ENCODE results near the gene GUCY2C. TPM values are rescaled to one million over a fixed set of nuclear protein-coding genes. Genes with fewer than 3 reads are reported as not detected.

The GUCY2C gene
- total RNA-seq, 3 donors from 2014 or later: 33.2 to 94.8 (median 73.8) TPM

DNA sequence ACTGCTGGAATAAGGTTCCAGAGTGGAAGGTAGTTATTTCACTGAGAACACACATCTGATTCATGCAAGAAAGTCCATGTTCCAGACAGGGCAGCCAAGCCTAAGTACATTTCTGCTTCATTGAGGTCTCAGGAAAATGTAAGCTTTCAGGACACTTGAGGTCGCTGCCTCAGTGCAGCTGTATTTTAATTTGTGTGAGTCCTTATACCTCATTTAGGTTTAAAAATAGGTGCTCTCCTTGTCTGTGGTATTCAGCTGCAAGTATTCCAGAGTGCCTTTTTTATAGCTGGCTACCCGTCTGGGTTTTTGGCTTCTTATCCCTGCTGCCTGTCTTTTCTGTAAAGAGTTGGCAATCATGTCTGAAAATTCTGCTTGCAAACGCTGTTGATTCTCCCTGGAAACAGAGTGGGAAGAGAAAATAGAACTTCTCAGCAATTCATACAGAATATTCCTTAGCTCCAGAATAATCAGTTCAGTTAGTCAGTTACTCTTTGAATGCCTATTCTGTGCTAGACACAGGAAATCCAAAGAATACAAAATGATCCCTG, 83.4 kb downstream of the GUCY2C start:
- no peak overlapping the region for H3K4me3 ChIP-seq
- H3K9me3 ChIP-seq: peaks cover 11% of the 10 kb centered on the region
- H3K4me1 ChIP-seq (ENCODE audit: low read depth): no peaks in the 10 kb centered on the region
- ATAC-seq (no peak), DNase-seq (no peak)
- no peaks in the 10 kb centered on the region for H3K36me3 ChIP-seq (ENCODE audit: low read depth)
- intact Hi-C loops (cut with DNase I, micrococcal nuclease): loop anchor here (10.0 kb wide), 2 partner anchors 98 to 378 kb away; no protein-coding TSS in a partner anchor
- no peak for TF ChIP-seq CTCF (IDR thresholded peaks at IDR 0.05)

GRCh38 chr12:14612250-14612649, 84.1 kb downstream of the GUCY2C start:
- H3K4me1 ChIP-seq (ENCODE audit: low read depth): no peaks in the 10 kb centered on the region
- no peaks in the 10 kb centered on the region for H3K36me3 ChIP-seq (ENCODE audit: low read depth)
- intact Hi-C loops (cut with DNase I, micrococcal nuclease): loop anchor here (10.0 kb wide), 2 partner anchors 97 to 377 kb away; no protein-coding TSS in a partner anchor
- ATAC-seq (peak; percentile 60), DNase-seq (no peak)
- H3K4me3 ChIP-seq: no peak overlapping the region
- TF ChIP-seq CTCF (IDR thresholded peaks at IDR 0.05): no peak
- H3K9me3 ChIP-seq: peaks cover 17% of the 10 kb centered on the region

GRCh38 chr12:14611640-14612203, 84.7 kb downstream of the GUCY2C start:
- H3K36me3 ChIP-seq (ENCODE audit: low read depth): no peaks in the 10 kb centered on the region
- no peak for DNase-seq
- H3K9me3 ChIP-seq: peaks cover 21% of the 10 kb centered on the region
- TF ChIP-seq CTCF (IDR thresholded peaks at IDR 0.05): no peak
- no peaks in the 10 kb centered on the region for H3K4me1 ChIP-seq (ENCODE audit: low read depth)
- intact Hi-C loops (cut with DNase I, micrococcal nuclease): loop anchor here (10.0 kb wide), 2 partner anchors 97 to 377 kb away; no protein-coding TSS in a partner anchor
- peak; percentile 77 for ATAC-seq
- H3K4me3 ChIP-seq: no peak overlapping the region

GRCh38 chr12:14607568-14607967, 88.8 kb downstream of the GUCY2C start:
- peaks cover 49% of the 10 kb centered on the region for H3K9me3 ChIP-seq
- ATAC-seq (no peak), DNase-seq (no peak)
- no peak for TF ChIP-seq CTCF (IDR thresholded peaks at IDR 0.05)
- no peaks in the 10 kb centered on the region for H3K36me3 ChIP-seq (ENCODE audit: low read depth)
- no peaks in the 10 kb centered on the region for H3K4me1 ChIP-seq (ENCODE audit: low read depth)
- intact Hi-C loops (cut with DNase I, micrococcal nuclease): no loop called here
- H3K4me3 ChIP-seq: no peak overlapping the region

- H3K4me3 ChIP-seq: no peak overlapping the region
- intact Hi-C loops (cut with DNase I, micrococcal nuclease): no loop called here
- ATAC-seq (no peak), DNase-seq (no peak)
- peaks cover 40% of the 10 kb centered on the region for H3K9me3 ChIP-seq
- no peak for TF ChIP-seq CTCF (IDR thresholded peaks at IDR 0.05)
- no peaks in the 10 kb centered on the region for H3K36me3 ChIP-seq (ENCODE audit: low read depth)
- no peaks in the 10 kb centered on the region for H3K4me1 ChIP-seq (ENCODE audit: low read depth)
These were observed 90.9 kb downstream of the GUCY2C start for GRCh38 chr12:14605401-14605989.

Data from mucosa of descending colon (tissue), 3 donors.